T-helper 22 cell (primary cell): ENCODE data around the gene ZNF620.
A peak's percentile ranks its signal among the peaks of the same experiment; 100 is the strongest.
"Not testable (repeated sequence)": the region's sequence is repeated elsewhere in the genome, so short reads cannot be mapped to it uniquely, and the experiment has no call there.

Source experiments
- DNase-seq: peaks from one replicate; pipeline ENCODE4 v3.0.0-alpha.2; 2020; ENCODE audit warnings: low read depth

The ZNF620 gene

GRCh38 chr3:40502034-40502433 lies 3.8 kb upstream of the ZNF620 start:
- DNase-seq, result no peak

DNA sequence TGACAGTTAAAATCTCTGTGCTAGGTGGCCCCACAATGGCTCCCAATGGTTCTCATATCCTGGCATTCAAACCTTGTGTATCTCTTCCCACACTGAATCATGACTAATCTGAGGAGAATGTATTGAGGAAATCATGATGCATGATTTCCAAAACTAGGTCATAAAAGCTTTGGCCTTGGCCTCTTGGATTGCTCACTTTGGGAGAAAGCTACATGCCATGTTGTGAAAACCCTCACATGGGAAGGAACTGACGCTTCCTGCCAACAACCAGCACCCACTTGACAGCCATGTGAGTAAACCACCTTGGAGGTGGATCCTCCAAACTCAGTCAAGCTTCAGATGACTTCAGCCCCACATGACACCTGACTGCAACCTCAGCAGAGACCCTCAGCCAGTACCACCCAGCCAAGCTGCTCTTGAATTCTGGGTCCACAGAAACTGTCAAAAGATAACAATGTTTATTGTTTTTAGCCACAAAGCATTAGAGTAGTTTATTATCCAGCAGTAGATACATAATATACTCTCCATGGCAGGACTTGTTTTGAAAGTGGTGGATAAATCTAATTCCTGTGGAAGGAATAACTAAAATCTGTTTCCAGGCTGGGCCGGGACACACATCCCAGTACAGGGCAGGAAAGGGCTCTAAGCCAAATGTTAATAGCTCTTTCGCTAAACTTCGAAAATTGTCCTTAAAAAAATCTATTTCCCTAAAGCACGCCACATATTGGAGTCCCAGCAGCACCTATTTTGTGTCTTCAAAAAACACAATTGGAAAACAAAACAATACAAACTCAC lies 1.0 kb upstream of the ZNF620 start:
- no peak for DNase-seq

DNA sequence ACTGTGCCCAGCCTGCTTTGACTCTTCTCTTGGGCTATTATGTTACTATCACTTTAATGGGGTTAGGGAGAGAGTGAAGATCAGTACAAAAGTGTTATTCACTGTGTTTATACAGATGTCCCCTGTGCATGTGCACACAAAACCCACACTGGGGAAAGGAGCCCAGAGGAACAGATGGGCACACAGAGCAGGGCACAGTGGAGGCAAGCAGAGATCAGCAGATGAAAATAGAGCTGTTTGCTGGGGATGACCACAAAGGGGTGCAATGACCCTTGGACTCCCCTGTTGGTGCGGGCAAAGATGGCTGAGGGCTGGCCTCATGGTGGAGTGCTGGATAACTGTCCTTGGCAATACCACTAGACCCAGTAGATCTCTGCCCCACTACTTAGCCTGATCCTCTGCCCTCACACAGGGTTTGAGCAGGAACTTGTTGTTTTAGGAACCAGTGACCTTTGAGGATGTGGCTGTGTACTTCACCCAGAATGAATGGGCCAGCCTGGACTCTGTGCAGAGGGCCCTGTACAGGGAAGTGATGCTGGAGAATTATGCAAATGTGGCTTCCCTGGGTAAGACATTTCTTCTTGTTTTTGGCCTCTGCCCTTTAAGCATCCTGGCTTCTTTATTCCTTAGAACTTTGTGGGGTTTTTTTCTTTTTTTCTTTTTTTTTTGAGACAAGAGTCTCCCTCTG lies 5.3 kb downstream of the ZNF620 start:
- DNase-seq, result no peak

GRCh38 chr3:40516201-40516600 lies 10.4 kb downstream of the ZNF620 start:
- no peak for DNase-seq

DNA sequence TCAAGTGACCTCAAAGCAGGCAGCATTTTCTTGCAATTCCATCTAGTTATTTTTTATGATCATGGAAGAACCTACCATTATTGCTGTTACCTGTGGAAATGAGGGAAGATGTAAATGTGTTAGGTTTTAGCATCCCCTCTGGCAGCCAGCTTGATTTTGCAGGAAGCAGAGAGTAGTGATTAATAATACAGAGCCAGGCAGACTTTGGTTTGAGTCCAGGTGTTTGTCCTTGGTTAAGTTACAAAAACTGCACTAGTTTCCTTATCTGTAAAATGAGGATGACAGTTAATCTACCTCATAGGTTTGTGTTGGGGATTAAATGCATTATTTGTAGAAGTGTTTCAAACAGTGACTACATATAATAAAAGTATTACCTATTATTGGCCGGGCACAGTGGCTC lies 12.2 kb downstream of the ZNF620 start:
- DNase-seq, result no peak

DNA sequence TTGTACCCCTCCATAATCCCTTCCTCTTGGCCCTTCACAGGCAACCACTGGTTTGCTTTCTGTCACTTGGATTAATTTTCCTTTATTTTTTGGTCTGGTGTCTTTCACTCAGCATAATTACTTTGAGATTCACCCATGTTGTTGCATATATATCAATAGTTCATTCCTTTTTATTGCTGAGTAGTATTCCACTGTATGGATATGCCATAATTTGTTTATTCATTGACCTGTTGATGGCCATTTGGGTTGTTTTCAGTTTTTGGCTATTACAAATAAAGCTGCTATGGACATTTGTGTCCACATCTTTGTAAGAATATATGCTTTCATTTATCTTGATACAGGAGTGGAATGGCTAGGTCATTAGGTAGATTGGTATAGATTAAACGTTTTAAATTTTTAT lies 13.0 kb downstream of the ZNF620 start:
- DNase-seq, result no peak

DNA sequence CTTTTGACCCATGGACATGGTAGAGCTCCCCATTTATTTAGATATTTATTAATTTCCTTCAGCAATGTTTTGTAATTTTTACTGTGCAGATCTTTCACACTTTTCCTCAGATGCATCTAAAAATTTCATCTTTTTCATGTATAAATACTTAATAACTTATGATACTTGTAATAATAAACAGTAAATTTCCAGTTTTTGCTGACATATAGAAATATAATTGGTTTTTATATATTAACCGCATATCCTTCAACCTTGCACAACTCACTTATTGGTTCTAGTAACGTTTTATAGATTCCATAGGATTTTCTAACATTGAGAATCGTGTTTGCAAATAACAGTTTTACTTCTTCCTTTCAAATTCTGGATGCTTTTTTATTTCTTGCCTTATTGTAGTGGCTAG lies 15.4 kb downstream of the ZNF620 start:
- no peak for DNase-seq

GRCh38 chr3:40523781-40524180 lies 17.9 kb downstream of the ZNF620 start:
- no peak for DNase-seq

DNA sequence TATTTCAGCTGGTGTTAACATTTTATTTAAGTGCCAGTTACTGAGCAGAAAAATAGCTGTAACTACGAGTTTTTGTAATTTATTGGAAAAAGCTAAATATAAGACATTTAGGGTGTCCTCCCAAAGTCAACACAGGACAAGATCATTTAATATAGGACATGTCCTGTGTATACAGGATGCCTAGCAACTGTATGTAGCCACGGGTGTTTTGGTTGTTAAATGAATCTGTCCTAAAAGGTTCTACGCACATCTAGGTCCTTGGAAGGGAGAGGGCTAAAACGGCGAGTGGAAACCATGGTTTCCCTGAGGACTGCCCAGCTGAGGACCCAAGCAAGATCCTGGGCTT lies 18.4 kb downstream of the ZNF620 start:
- no peak for DNase-seq

DNA sequence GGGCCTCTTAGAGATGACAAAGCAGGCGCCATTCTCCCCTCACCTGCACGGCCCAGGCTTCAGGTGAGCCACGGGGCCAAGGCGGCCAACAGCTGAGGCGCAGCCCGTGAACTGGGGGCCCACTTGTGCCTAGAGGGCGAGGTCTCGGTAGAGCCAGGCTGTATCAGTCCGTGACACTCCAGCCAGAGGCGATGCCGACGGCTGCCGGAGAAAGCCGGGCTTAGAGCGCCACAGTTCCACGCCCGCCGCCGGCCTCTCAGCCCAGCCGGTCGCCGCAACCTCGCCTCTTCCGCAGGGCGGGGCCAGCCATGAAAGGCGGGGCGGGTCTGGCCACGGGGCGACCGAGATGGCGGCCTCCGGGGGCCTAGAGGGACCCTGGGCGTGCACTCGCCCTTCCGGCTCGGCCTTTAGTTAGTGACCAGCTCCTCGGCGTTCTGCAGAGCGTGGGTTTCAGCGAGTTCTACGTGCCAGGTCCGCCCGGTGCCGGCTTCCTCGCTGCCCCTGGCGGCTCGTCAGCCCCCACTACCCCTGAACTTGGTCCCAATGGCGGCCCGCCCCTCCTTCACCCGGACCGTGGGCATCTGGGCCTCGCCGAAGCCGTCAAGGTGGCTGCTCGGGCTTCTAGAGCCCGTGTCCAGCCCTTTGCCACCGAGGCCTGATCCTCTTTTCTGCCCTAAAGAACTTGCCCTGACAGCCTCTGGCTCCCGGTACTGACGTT lies 18.9 kb downstream of the ZNF620 start, which contains the start of gene ZNF621:
ZNF621 (plus strand) TSS at position 393 of the 718 bp plus-strand sequence. CDS start 881 bp downstream, outside the sequence.
- DNase-seq, result peak; percentile 56

GRCh38 chr3:40528426-40528825 lies 22.6 kb downstream of the ZNF620 start:
- no peak for DNase-seq

DNA sequence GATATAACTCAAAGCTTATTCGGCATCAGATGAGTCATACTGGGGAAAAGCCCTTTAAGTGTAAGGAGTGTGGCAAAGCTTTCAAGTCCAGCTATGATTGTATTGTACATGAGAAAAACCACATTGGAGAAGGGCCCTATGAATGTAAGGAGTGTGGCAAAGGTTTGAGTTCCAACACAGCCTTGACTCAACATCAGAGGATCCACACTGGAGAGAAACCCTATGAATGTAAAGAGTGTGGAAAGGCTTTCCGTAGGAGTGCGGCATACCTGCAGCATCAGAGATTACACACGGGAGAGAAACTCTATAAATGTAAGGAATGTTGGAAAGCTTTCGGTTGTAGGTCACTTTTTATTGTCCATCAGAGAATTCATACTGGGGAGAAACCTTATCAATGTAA lies 26.4 kb downstream of the ZNF620 start:
- DNase-seq, result no peak

DNA sequence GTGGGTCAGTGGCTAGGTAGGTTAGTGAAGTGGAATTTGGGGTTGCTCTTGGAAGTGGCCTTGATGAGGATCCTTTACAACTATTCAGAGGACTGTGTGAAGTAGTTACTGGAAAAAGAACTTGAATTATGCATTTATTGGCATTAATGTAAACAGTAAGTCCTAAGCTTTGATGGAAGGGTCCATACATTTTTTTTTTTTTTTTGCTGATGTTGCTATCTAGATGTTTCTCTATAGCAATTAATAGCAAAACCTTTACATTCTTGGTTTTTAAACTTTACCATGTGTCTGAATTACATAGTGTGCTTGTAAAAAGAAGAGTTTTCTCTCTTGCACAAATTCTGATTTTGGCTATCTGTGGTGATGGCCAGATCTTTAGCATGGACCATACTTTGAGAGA lies 28.4 kb downstream of the ZNF620 start:
- DNase-seq, result no peak

DNA sequence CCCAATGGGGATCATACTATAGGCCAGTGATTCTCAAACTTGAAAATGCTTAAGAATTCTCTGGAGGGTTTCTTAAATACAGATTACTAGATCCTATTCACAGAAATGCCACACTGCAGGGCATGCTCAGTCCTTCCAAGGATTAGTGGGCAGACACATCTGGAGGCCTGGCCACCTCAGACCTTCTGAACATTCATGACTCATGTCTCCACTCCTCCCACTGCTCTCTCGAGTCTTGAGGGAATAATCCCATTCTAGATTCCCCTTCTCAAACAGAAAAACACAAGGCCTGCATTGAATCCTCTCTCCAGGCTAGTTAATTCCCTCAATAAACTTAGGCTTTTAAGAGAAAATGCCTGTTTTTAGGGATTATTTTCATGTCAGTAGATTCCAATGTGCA lies 41.0 kb downstream of the ZNF620 start:
- no peak for DNase-seq

GRCh38 chr3:40550167-40550566 lies 44.3 kb downstream of the ZNF620 start:
- no peak for DNase-seq

DNA sequence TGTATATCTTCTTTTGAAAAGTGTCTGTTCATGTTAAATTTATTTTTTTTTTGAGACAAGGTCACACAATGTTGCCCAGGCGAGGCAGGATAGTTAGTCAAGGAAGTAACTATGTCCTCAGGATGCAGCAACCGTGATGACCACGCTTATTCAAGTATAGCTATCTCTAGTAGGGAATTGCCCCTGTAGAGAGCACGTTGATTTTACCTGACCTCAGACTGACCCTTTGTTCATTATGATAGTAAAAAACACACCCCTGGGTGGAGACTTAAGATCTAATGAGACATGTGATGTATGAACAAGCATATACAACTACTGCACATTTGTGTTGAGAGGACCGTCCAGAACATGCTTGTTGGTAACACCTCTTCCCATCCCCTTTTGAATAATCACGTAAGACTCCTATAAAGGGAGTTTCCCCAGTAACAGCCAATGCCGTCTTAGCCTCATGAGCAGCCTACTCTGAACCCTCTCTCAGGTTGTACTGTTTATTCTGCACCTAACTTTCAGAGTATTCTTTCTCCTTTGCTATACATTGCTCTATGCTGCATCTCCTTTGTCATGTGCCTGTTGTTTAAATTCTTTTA lies 51.8 kb downstream of the ZNF620 start:
- no peak for DNase-seq

DNA sequence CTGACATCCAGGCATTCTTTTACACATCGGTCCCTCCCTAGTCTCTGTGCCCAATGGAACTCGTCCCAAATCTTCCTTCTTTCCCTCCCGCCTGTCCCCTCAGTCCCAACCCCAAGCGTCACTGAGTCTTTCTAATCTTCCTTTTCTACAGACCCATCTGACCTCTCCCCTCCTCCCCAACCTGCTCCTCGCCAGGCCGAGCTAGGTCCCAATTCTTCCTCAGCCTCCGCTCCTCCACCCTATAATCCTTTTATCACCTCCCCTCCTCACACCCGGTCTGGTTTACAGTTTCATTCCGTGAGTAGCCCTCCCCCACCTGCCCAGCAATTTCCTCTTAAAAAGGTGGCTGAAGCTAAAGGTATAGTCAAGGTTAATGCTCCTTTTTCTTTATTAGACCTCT lies 56.6 kb downstream of the ZNF620 start:
- DNase-seq, result not testable (repeated sequence)

DNA sequence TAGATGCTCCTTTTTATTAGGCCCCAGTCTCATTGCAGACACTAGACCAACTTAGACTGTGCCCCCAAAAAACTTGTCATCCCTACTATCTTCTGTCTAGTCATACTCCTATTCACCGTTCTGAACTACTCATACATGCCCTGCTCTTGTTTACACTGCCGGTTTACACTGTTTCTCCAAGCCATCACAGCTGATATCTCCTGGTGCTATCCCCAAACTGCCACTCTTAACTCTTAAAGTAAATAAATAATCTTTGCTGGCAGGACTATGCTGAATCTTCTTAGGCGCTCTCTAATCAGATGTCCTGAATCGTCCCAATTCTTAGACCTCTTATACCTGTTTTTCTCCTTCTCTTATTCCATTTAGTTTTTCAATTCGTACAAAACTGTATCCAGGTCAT lies 59.8 kb downstream of the ZNF620 start:
- not testable (repeated sequence) for DNase-seq

- no peak for DNase-seq
Measured at GRCh38 chr3:40566694-40567093, 60.9 kb downstream of the ZNF620 start.
